Neural cell (in vitro differentiated cells): ENCODE data around the gene HHLA2.

Experiments
- CTCF ChIP-seq: fragments of 450-650 bp; IDR thresholded peaks from 2 replicates; pipeline ENCODE4 v1.5.1; 2014; ENCODE audit warnings: antibody characterized with exemption, mild to moderate bottlenecking, moderate library complexity; ENCODE audit not compliant: poor library complexity, severe bottlenecking
- EP300 ChIP-seq: fragments of 450-650 bp; conservative IDR thresholded peaks from 2 replicates; pipeline ENCODE4 v1.6.1; 2014; ENCODE audit warnings: antibody characterized with exemption, mild to moderate bottlenecking, moderate library complexity; ENCODE audit not compliant: poor library complexity, severe bottlenecking
- EZH2 ChIP-seq: fragments of 200-600, 300-800 bp; shearing (Covaris generic), sonication (generic); IDR thresholded peaks from 2 replicates; pipeline ENCODE4 v1.6.1; 2014; ENCODE audit warnings: antibody characterized with exemption, low read length, borderline replicate concordance, mild to moderate bottlenecking; ENCODE audit not compliant: insufficient read depth, poor library complexity, severe bottlenecking
- POLR2AphosphoS5 ChIP-seq: IDR thresholded peaks from 2 replicates; pipeline ENCODE4 v1.6.1; 2012

GRCh38 chr3:108329508-108329907, 33.2 kb downstream of the HHLA2 start:
- TF ChIP-seq CTCF, result no peak
- TF ChIP-seq EP300, result no peak
- no peak for TF ChIP-seq EZH2
- no peak for TF ChIP-seq POLR2AphosphoS5
